ENCODE results near the gene TRIM4.

DNA sequence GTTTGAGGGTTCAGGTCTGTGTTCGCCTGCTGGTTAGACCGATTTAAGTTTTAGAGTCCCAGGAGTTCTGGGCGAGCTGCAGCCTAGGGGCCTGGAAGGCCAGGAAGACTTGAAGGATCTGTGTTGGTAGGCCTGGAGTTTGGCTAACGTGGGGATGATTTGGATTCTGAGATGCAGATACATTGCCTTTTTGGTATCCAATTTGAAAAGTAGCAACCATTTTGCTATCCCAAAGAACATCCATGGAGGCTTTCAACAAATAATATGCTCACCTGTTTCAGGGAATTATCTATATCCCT lies 433 bp upstream of the TRIM4 start:
- TF ChIP-seq CTCF (conservative IDR thresholded peaks at IDR 0.05) (no peak), EZH2 (IDR thresholded peaks at IDR 0.05; ENCODE audit: low read depth) (no peak)
